ENCODE data around the gene RNF224. TPM values are rescaled to one million over a fixed set of nuclear protein-coding genes. Genes with fewer than 3 reads are reported as not detected.

Gene RNF224
- total and polyA plus RNA-seq, 2 of the 13 experiments (the other 11 are each of a cell fraction or from before 2014, with no cell fraction given): 0.09 TPM; not detected in 1

- TF ChIP-seq, protein P1, sequence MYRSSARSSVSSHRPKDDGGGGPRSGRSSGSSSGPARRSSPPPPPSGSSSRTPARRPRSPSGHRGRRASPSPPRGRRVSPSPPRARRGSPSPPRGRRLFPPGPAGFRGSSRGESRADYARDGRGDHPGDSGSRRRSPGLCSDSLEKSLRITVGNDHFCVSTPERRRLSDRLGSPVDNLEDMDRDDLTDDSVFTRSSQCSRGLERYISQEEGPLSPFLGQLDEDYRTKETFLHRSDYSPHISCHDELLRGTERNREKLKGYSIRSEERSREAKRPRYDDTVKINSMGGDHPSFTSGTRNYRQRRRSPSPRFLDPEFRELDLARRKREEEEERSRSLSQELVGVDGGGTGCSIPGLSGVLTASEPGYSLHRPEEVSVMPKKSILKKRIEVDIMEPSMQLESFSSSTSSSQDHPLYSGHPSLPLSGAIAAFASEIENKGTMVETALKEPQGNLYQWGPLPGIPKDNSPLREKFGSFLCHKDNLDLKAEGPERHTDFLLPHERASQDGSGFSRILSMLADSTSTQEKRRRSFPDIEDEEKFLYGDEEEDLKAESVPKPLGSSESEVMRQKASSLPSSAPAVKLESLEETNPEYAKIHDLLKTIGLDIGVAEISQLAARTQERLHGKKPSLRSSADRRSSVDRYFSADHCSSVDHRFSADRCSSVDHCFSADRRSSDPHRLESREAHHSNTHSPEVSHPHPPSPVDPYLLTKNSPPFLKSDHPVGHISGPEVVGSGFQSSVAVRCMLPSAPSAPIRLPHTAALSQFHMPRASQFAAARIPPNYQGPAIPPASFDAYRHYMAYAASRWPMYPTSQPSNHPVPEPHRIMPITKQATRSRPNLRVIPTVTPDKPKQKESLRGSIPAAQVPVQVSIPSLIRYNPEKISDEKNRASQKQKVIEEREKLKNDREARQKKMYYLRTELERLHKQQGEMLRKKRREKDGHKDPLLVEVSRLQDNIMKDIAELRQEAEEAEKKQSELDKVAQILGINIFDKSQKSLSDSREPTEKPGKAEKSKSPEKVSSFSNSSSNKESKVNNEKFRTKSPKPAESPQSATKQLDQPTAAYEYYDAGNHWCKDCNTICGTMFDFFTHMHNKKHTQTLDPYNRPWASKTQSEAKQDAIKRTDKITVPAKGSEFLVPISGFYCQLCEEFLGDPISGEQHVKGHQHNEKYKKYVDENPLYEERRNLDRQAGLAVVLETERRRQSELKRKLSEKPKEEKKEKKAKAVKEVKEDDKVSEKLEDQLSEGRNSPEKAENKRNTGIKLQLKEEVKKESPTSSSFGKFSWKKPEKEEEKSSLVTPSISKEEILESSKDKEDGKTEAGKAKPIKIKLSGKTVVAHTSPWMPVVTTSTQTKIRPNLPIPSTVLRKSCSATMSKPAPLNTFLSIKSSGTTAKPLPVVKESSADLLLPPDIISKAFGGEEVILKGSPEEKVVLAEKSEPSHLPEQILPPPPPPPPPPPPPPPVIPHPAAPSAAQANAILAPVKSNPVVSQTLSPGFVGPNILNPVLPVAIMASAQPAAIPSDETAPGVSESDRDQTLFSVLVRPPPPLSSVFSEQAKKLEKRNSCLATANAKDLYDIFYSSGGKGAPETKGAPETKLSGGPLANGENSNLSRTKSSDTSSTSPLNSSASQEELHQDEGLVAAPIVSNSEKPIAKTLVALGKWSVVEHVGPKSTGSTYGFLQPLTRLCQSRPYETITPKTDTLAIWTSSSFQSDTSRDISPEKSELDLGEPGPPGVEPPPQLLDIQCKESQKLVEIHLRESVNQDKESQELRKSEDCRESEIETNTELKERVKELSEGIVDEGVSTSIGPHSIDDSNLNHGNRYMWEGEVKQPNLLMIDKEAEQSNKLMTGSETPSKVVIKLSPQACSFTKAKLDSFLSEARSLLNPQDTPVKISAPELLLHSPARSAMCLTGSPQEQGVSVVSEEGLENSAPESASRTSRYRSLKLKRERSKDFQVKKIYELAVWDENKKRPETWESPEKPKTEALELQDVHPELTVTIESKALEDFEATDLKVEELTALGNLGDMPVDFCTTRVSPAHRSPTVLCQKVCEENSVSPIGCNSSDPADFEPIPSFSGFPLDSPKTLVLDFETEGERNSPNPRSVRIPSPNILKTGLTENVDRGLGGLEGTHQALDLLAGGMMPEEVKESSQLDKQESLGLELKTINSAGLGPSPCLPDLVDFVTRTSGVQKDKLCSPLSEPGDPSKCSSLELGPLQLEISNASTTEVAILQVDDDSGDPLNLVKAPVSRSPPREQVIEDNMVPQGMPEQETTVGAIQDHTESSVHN (CRISPR knock-in tag; IDR thresholded peaks at IDR 0.05): no peak
- no peak for TF ChIP-seq FOXA3 (CRISPR knock-in tag; IDR thresholded peaks at IDR 0.05)
- TF ChIP-seq, protein P2, sequence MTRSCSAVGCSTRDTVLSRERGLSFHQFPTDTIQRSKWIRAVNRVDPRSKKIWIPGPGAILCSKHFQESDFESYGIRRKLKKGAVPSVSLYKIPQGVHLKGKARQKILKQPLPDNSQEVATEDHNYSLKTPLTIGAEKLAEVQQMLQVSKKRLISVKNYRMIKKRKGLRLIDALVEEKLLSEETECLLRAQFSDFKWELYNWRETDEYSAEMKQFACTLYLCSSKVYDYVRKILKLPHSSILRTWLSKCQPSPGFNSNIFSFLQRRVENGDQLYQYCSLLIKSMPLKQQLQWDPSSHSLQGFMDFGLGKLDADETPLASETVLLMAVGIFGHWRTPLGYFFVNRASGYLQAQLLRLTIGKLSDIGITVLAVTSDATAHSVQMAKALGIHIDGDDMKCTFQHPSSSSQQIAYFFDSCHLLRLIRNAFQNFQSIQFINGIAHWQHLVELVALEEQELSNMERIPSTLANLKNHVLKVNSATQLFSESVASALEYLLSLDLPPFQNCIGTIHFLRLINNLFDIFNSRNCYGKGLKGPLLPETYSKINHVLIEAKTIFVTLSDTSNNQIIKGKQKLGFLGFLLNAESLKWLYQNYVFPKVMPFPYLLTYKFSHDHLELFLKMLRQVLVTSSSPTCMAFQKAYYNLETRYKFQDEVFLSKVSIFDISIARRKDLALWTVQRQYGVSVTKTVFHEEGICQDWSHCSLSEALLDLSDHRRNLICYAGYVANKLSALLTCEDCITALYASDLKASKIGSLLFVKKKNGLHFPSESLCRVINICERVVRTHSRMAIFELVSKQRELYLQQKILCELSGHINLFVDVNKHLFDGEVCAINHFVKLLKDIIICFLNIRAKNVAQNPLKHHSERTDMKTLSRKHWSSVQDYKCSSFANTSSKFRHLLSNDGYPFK (CRISPR knock-in tag; IDR thresholded peaks at IDR 0.05; ENCODE audit: borderline replicate concordance): no peak
- peak; percentile 64; the same call in 1 of the 2 replicates for TF ChIP-seq TMF1 (CRISPR knock-in tag; IDR thresholded peaks at IDR 0.05; ENCODE audit: low read depth)
- TF ChIP-seq KDM5B (CRISPR knock-in tag; IDR thresholded peaks at IDR 0.05; ENCODE audit: borderline replicate concordance): peak; percentile 79; the same call in 1 of the 2 replicates
- no peak for TF ChIP-seq E2F5 (CRISPR knock-in tag; conservative IDR thresholded peaks at IDR 0.05)
- no peak; the same call in 1 of the 2 replicates for TF ChIP-seq SRY (CRISPR knock-in tag; IDR thresholded peaks at IDR 0.05)
- TF ChIP-seq ZNF263 (CRISPR knock-in tag; IDR thresholded peaks at IDR 0.05): no peak
- TF ChIP-seq HOXA5 (CRISPR knock-in tag; IDR thresholded peaks at IDR 0.05): no peak
- no peak for TF ChIP-seq CEBPG (CRISPR knock-in tag; IDR thresholded peaks at IDR 0.05)
- TF ChIP-seq ZNF430 (CRISPR knock-in tag; IDR thresholded peaks at IDR 0.05): no peak
- no peak for TF ChIP-seq ISL2 (CRISPR knock-in tag; IDR thresholded peaks at IDR 0.05)
- no peak for TF ChIP-seq ZNF572 (CRISPR knock-in tag; IDR thresholded peaks at IDR 0.05)
- TF ChIP-seq ZNF138 (CRISPR knock-in tag; IDR thresholded peaks at IDR 0.05; ENCODE audit: low read depth): no peak
- no peak for TF ChIP-seq ZNF782 (CRISPR knock-in tag; IDR thresholded peaks at IDR 0.05; ENCODE audit: borderline replicate concordance)
- TF ChIP-seq ZNF510 (CRISPR knock-in tag; IDR thresholded peaks at IDR 0.05; ENCODE audit: low read depth): no peak
- TF ChIP-seq ZNF772 (CRISPR knock-in tag; IDR thresholded peaks at IDR 0.05): no peak
- TF ChIP-seq FOSL1 (CRISPR knock-in tag; IDR thresholded peaks at IDR 0.05; ENCODE audit: borderline replicate concordance): no peak
Measured at GRCh38 chr9:137253717-137254623, 26.7 kb downstream of the RNF224 start (continued).
